M059J (cell line): Measurements from ENCODE around the gene NCCRP1. TPM values are rescaled to one million over a fixed set of nuclear protein-coding genes. Genes with fewer than 3 reads are reported as not detected.

Experiments
- DNase-seq: peaks from one replicate; pipeline ENCODE4 v3.0.0-alpha.2; 2012; ENCODE audit warnings: low read depth
- total RNA-seq: library from RNA; depleted of rRNA; stranded (reverse); fragments of >200 nt; shearing (Covaris generic); gene quantifications from 2 replicates; pipeline ENCODE4 v1.2.3, GENCODE V29; 2014; rRNA removed

Gene NCCRP1, protein sequence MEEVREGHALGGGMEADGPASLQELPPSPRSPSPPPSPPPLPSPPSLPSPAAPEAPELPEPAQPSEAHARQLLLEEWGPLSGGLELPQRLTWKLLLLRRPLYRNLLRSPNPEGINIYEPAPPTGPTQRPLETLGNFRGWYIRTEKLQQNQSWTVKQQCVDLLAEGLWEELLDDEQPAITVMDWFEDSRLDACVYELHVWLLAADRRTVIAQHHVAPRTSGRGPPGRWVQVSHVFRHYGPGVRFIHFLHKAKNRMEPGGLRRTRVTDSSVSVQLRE
- total RNA-seq: not detected in 2 replicates

DNA sequence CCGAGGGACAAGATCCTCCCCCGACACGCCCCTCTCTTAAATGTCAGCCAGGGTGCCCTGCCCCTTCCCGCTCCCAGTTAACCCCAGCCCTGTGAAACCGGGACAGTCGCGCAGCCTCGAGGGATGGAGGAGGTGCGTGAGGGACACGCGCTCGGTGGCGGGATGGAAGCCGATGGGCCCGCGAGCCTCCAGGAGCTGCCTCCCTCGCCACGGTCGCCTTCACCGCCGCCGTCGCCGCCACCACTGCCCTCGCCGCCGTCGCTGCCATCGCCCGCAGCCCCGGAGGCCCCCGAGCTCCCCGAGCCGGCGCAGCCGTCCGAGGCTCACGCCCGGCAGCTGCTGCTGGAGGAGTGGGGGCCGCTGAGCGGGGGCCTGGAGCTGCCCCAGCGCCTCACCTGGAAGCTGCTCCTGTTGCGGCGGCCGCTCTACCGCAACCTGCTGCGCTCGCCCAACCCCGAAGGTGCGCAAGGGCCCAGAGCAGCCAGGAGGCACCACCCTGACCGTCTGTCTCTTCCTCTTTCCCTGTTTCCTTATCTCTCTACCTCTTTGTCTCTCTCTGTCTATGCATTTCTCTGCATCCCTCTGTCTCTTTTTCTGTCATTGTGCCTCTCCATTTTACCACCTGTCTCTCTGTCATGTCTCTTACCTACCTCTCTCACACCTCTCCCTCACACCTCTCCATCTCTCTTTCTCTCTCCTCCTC, at the start of gene NCCRP1:
TSS of gene NCCRP1 (plus strand) at position 105 of the 703 bp plus-strand sequence. CDS start at position 124, 19 bp downstream.
- DNase-seq: no peak

DNA sequence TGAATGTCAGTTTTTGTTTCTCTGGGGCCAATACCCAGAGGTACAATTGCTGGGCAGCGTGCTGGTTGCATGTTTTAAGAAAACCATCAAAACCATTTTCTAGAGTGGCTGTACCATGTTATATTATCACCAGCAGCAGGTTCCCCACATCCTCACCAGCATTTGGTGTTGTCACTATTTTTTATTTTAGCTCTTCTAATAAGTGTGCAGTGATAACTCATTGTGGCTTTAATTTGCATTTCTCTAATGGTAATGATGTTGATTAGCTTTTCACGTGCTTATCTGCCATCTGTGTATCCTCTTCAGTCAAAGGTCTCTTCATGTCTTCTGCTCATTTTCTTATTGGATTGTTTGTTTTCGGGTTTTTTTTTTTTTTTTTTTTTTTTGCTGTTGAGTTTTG, 49.3 kb upstream of the NCCRP1 start:
- DNase-seq: no peak

DNA sequence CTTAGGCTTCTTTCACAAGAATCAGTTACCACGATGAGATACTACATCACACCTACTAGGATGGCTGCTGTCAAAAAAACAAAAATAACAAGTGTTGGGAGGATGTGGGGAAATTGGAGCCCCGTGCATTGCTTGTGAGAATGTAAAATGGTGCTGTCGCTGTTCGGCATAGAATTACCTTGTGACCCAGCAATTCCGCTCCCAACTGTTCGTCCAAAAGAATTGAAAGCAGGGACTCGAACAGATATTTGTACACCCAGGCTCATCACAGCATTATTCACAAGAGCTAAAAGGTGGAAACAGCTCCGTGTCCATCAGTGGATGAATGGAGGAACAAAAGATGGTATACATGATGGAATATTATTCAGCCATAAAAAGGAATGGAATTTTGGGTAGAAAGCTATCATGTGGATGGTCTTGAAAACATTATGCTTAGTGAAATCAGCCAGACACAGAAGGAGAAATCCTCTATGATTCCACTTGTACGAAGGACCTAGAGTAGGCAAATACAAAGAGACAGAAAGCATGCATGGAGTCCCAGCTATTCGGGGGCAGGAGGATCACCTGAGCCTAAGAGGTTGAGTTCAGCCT, 47.7 kb upstream of the NCCRP1 start:
- no peak for DNase-seq

DNA sequence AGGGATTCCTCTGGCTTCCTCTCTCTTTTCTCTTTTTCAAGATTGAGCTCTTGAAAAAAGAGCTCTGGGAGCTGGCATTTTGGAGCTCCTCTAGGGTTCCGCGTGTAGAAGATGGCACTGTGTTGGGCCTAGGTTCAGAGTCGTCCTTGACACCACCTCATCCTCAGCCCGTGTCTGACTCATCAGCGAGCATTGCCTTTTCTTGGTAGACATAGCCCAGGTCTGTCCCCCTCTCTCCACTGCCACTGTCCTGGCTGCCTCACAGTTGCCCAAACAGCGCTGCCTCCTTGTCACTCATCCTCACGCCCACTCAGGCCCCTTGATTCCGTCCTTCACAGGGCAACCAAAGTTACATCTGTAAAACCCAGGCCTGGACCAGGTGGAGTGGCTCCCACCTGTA, 46.5 kb upstream of the NCCRP1 start:
- DNase-seq: no peak

DNA sequence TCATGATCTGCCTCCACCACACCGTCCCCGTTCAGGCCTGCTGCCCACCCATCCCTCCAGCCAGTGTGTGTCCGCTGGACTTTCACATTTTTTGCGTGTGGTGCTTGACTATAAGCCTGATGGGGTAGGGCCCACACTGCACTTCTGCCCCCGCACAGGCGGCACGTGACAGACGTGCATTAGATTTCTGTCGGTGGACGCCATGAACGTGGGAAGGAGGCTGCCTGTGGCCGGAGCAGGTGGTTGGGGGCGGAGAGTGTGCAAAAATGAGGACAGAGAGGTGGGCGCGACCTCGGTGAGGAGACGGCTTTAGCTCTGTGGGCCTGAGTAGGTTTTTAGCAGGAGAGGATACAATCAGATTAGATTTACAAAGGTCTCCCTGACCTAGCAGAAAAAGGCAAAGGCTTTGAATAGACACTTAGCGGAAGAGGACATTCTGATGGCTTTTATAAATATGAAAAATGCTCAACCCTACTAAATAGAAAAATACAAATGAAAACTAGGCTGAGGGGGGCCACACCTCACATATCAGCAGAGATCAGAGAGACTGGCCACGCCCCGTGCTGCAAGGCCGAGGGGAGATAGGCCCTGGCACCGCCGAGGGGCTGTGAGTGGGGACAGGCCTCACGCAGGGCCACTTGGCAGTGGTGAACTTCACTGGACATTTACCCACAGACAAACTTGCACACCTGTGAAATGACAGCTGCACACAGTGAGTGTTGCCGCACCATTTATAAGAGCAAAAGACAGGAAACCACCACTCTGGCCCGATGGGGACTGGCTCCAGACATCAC, 45.8 kb upstream of the NCCRP1 start:
- no peak for DNase-seq

DNA sequence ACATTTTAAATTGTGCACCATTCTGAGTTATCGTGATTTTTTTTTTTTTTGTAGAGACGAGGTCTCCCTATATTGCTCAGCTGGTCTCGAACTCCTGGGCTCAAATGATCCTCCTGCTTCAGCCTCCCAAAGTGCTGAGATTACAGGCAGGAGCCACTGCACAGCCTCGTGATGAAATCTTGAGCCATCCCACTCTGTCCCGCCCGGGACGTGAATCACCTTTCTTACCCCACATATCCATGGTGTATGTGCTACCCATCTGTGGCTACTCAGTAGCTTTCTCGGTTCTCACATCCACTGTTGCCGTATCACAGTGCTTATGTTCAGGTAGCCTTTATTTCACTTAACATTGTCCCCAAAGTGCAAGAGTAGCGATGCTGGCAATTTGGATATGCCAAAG, 44.7 kb upstream of the NCCRP1 start:
- no peak for DNase-seq

DNA sequence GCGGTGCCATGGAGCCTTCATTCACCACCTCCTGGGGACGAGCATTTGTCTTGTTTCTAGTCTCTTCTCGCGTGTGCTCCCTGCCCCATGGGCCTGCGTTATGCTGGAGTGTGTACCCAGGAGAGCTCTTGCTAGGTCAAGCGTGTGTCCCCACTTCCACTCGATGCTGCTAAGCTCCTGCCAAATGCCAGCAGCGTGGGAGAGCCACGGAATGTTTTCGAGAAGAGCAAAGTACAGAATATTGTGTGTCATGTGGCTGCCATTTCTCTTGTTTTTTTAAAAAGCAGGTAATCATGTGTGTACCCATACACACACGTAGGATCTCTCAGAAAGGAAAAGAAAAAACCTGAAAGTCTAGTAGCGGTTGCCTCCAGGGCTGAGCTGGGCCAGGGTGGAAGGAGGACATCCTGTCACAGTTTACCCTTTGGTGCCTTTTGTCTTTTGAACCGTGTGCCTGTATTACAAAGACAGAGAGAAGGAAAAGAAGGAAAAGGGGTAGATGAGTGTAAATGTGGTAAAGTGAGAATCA, 42.6 kb upstream of the NCCRP1 start:
- no peak for DNase-seq

DNA sequence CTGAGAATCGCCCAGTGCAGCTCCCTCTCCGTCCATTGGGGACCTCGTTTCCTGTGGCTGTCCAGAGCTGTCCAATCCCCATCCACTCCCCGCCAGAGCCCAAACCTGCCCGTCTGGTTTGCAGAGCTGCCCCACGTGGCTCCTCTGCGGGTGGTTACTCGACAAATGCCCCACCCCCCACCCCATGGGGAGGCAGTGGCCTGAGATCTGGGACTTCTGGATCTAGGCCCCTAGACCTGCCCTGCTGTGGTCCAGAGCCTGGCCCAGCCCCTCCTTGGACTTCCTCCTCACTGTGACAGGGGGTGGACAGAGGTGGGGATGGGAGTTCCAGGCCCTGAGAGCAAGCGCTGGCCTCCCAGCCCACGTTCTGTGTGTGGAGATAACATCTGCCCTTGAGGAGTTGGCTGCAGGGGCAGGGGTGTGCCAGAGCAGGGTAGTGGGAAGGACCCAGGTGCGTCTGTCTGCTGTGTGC, 42.1 kb upstream of the NCCRP1 start:
- DNase-seq: no peak

DNA sequence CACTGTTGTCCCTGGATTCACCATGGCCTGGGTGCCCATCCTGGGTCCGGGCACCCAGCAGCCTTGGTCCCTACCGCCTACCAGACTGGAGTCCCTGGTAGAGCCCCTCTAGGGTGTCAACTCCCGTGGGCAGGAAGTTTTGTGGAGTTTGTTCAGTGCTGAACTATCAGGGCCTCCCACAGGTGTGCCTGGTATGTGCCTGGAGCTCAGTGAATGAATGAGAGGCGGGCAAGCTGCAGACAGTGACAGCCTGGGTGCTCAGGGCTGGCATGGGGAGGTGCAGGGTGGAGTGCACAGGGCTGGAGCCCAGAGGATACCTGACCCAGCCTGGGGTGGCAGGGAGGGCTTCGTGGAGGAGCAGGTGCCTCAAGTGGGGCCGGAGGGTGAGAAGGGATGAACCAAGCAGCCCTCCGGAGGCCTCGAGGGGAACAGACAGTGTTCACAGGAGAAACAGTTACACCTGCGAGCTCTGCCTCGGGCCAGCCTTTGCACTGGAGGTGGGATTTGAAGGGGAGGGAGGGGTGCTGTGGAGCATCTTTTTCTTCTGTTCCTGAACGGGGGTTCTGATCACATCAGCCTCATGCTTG, 41.6 kb upstream of the NCCRP1 start:
- no peak for DNase-seq

DNA sequence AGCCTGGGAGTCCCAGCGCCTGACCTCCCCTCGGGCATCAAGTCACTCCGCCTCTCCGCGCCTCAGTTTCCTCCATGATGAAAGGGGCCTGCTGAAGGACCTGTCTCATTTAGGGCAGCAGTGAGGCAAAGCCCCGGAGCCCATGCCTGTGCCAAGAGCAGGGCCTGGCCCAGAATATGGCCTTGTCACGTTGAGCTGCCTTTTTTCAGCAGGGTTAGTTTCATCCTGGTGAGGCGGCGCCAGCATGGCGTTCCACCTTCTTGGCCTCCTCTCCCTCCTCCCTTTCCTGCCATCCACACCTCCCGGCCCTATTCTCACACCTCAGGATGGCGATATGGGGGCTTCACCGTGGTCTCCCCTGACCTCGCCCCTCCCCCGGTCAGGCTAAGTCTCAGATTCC, 41.0 kb upstream of the NCCRP1 start:
- no peak for DNase-seq

DNA sequence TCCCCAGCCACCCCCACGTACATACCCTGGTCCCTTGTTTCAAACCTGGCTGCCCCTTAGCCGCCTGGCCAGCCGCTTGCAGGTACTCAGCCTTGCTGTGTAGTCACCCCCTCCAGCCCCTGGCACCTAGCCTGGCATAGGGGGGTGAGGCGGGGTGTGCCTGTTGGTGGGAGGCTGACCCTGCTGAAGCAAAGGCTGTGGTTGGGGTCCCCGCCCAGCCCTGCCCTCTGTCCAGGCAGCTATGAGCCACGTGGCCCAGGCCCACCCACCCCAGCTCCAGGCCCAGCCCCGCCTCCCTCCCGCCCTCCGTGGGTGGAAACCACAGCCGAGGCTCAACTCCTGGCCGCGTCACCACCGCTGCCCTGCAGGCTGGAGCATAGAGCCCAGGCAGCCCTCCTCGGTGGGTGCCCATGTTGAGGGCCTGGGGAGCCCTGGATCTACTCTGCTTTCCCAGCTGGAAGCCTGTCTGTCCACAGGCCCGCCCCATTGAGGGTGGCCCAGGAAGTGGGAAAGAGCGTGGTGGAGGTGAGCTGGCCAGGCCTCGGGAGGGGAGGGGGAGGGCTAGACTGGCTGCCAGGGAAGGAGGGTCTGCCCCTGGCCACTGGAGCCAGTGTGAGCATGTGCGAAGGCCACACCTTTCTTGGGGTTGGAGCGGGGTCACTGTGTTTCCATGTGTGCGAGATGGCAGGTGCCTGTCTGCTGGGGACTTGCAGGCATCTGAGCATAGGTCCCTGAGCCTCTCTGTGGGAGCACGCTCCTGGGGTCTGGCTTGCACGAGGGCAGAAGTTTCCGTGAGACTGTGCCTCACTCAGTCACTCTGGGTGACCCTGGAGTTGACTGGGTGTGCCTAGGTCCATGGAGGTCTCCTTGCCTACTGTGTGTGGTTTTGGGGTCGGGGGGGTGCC, 40.2 kb upstream of the NCCRP1 start:
- DNase-seq: no peak

DNA sequence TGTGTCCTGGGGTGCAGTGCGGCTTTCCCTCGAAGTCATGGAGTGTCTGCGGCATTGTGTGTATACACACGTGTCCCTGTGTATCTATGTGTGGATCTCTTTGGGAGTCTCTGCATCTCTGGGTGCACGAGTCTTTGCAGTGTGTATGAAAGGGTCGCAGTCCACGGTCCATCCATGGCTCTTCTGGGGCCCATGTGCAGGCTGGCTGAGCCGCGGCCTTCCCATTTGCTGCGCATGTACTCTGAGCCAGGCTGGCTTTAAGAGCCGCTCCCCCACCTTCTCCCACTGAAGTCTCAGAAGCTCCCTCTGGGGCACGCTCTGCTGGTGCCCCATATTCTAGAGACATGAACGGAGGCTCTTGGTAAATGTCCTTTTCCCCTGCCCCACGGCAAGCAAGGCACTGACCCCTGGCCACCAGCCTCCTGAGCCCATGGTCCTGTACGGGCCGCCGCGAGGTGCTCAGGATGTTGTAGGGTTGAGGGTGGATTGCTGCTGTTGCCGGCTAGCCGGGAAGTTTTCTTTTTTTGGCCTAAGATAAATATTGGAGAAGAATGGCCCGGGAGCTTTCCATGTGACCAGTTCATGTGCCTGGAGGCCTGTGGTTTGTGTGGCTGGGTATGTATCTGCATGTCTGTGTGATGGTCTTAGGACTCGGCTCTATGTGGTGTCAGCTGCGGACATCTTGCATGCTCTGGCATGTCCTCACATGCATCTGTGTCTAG, 39.3 kb upstream of the NCCRP1 start:
- no peak for DNase-seq

DNA sequence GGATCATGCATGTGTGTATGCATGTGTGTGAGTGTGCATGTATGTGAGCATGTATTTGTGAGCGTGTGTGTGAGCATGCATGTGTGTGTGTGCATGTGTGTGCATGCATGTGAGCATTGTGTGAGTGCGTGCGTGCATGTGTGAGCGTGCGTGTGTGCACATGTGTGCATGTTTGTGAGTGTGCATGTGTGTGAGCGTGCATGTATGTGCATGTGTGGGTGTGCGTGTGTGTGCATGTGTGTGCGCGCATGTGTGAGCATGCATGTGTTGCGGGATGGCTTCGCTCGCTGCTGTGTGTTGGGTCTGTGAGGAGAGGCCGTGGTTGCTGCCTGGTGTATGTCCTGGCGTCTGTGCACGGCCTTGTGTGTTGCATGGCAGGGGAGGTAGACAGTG, 38.8 kb upstream of the NCCRP1 start:
- DNase-seq: no peak

DNA sequence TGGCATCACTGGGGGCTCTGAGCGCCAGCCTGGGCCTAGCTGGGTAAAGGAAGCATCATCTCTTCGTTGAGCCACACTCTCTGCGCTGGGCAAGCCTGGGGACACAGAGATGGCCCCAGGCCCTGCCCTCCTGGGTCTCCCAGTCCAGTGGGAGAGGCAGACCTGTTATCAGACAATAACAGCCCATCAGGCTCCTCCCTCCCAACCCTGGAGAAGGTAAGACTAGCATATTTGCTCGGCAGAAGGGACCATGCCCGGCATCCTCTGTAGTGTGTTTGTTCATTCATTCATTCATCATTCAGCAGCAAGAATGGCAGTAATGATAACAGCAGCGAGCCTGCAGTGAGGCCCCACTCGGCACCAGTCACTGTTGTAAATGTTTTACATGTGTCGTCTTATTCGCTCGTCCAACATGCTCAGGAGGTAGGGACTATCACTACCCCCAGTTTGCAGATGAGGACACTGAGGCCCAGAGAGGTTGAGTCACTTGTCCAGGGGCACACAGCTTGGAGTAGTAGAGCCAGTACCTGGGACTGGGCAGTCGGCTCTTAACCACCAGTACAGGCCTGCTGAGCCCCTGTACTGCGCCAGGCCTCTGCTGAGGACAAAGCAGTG, 38.0 kb upstream of the NCCRP1 start:
- DNase-seq: no peak

DNA sequence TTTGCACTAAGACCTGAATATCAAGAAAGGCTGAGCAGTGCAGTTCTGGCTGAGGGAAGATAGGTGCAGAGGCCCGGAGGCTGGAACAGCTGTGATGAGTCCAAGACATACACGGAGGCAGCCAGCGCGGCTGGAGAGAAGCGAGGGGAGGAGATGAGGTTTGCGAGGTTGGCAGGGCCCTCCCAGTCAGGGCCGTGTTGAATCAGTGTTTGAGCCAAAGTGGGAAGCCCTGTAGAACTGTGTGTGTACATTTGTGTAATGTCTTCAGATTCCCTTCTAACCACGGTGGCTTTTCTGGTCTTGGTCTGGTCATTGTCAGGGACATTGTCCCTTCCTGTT, 36.3 kb upstream of the NCCRP1 start:
- DNase-seq: no peak

DNA sequence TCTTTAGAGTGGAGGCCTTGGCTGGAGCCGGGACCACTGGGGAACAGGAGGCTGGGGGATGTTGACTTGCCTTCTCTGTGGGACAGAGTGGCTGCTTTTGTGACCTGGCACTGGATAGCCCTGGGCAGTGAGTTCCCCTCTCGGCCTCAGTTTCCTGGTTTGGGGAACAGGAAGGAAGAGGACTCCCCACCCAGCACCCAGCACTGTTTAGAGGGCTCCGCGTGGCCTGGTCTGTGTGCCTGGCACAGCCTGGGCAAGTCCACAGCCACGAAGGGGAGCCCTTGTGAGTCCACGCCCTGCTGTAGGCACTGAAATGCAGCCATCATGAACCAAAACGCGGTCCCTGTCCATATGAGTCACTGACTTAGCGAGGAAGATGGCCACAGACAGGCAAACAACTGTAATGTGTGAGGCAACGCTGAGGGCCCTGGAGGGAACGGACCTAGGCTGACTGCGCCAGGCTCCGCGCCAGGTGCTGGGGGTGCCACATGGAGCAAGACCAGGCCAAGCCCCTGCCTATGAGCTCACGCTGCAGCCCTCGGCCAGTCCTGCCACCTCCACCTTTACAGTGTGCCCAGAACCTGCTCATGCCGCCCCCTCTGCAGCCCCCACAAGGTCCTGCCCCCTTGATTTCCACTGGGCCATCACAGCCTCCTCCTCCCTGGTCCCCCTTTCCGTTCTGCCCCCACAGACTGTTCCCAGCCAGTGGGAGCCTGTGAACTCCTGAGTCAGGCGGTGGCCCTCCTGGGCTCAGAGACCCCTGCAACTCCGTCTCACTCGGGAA, 35.7 kb upstream of the NCCRP1 start:
- peak; percentile 25 for DNase-seq

DNA sequence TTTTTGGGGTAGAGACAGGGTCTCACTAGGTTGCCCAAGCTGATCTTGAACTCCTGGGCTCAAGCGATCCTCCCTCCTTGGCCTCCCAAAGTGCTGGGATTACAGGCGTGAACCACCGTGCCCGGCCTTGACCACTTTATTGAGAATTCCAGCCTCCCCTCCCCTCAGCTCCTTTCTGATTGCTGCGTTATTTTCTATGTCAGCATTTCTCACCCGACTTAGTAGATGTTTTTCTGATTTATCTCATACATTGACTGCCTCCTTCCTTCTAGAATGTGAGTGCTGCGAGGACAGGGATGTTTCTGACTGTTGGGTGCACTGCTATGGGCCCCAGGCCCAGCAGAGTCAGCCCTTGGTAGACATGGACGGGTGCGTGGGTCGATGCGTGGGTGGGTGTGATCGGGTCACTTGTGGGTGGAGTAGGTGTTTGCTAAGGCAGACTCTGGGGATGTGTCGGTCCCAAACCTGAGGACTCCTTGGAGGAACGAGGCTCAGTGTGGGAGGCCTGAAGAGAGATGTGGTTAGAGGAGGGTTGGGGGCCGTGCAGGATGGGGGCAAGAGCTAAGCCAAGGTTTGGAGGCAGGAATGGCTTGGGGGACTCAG, 34.2 kb upstream of the NCCRP1 start:
- DNase-seq: no peak

DNA sequence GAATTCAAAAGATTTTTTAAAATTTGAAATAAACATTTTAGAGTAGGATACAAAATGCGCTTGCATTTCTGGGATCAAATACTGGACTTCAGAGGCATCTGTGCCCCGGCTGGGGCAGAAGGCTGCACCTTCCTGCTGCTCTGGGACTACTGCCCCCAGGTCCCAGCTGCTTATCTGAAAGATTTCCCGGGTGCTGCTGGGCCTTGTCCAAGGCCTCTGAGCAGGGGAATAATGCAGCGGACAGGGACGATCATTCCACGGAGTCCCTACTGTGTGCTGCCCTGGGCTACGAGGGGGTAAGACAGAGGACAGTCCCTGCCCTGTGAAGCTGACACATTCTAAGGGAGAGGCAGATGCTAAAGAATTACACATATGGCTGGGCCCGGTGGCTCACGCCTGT, 33.1 kb upstream of the NCCRP1 start:
- DNase-seq: no peak
